Vagina (tissue), 2 donors: ENCODE results near the gene MED12L.

ENCODE experiments used
- POLR2AphosphoS5 ChIP-seq, 2 donors: sonication (generic); formaldehyde crosslinking; IDR thresholded peaks; one replicate each; pipeline ENCODE4 v1.9.0; 2017; ENCODE audit warnings: antibody characterized with exemption in 2 of 2, mild to moderate bottlenecking in 2 of 2, low read depth in 1 of 2; ENCODE audit not compliant: insufficient read depth in 1 of 2
- TF ChIP-seq, protein P1 (sequence below), 3 experiments: fragments of 450-650 bp in 2 of 3; fragments of 200-600 bp in 1 of 3; sonication (generic) in 1 of 3; IDR thresholded peaks; one replicate each; pipeline ENCODE4 v1.5.1; 2017 to 2019; ENCODE audit warnings: antibody characterized with exemption in 3 of 3, mild to moderate bottlenecking in 2 of 3, moderate library complexity in 2 of 3

DNA sequence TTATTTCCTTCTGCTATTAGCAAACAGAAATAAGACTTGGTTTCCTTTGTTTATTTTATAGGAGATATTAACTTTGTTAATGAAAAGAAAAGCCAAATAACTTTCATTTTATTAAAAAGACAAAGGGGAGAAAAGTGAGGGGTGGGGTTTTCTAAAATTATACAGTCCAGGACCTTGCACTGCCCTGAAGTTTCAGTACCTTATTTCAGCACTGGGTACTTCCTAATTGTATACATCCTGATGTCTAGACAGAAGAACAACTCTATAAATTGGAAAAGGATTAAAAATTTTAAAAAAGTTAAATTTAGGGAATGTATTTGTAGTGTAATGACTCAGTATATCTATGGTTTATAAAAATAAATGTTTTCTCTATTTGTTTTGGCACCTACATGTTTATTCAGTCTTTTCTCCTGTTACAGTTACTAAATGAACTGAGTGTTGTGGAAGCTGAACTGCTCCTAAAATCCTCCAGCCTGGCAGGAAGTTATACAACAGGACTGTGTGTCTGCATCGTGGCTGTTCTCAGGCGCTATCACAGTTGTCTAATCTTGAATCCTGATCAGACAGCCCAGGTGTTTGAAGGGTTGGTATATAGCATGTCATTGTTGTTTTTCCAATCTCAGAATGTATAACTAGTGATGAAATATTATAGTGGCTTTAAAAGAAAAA, 271.5 kb downstream of the MED12L start:
- TF ChIP-seq, protein P1, sequence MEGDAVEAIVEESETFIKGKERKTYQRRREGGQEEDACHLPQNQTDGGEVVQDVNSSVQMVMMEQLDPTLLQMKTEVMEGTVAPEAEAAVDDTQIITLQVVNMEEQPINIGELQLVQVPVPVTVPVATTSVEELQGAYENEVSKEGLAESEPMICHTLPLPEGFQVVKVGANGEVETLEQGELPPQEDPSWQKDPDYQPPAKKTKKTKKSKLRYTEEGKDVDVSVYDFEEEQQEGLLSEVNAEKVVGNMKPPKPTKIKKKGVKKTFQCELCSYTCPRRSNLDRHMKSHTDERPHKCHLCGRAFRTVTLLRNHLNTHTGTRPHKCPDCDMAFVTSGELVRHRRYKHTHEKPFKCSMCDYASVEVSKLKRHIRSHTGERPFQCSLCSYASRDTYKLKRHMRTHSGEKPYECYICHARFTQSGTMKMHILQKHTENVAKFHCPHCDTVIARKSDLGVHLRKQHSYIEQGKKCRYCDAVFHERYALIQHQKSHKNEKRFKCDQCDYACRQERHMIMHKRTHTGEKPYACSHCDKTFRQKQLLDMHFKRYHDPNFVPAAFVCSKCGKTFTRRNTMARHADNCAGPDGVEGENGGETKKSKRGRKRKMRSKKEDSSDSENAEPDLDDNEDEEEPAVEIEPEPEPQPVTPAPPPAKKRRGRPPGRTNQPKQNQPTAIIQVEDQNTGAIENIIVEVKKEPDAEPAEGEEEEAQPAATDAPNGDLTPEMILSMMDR (IDR thresholded peaks at IDR 0.05), result no peak
- no peak for TF ChIP-seq POLR2AphosphoS5 (IDR thresholded peaks at IDR 0.05; ENCODE audit: insufficient read depth in 1 of 2, low read depth in 1 of 2)
